Muscle layer of duodenum (tissue), 2 donors: ENCODE data around the gene FCN3.

Experiments used
- H3K27ac ChIP-seq: one replicate; pipeline ENCODE4 v1.7.0; 2013; ENCODE audit warnings: mild to moderate bottlenecking, low read length
- H3K27me3 ChIP-seq: one replicate; pipeline ENCODE4 v1.7.0; 2013; ENCODE audit warnings: low read depth, mild to moderate bottlenecking, control low read depth, low read length
- H3K36me3 ChIP-seq, 2 donors: one replicate each; pipeline ENCODE4 v1.7.0; 2013; ENCODE audit warnings: low read length in 2 of 2, control low read depth in 1 of 2, mild to moderate bottlenecking in 1 of 2; ENCODE audit not compliant: insufficient read depth in 2 of 2, control insufficient read depth in 1 of 2
- H3K4me1 ChIP-seq, 2 donors: one replicate each; pipeline ENCODE4 v1.7.0; 2013; ENCODE audit warnings: low read length in 2 of 2, mild to moderate bottlenecking in 2 of 2, control low read depth in 1 of 2, moderate library complexity in 1 of 2; ENCODE audit not compliant: insufficient read depth in 2 of 2, control insufficient read depth in 1 of 2
- H3K4me3 ChIP-seq, 2 donors: one replicate each; pipeline ENCODE4 v1.7.0; 2013; ENCODE audit warnings: low read length in 2 of 2, low read depth in 1 of 2, mild to moderate bottlenecking in 1 of 2
- H3K9me3 ChIP-seq, 2 donors: one replicate each; pipeline ENCODE4 v1.7.0; 2013; ENCODE audit warnings: low read length in 2 of 2, control low read depth in 1 of 2, mild to moderate bottlenecking in 1 of 2; ENCODE audit not compliant: control insufficient read depth in 1 of 2
- donor health status: healthy.

Gene FCN3

DNA sequence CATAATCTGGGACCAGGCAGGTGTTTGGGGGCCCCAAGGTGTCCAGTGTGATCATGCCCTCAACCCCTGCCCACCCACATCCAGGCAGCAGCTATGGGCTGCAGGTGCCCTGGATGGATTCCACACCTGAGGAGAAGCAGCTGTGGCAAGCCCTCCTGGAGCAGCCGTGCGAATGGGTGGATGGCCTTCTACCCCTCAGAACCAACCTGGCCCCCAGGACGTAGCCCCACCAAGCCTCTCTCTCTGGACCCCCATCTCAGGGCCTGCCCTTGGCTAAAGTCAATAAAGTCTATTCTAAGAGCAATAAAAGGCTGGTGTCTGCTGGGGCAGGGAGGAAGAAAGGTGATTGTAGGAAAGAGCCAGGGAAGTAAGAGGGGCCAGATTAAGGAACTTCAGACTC, 21.0 kb downstream of the FCN3 start:
- H3K36me3 ChIP-seq, result peaks cover 12 to 47% of the 10 kb centered on the region in 2 donors
- no peak overlapping the region for H3K27ac ChIP-seq
- peaks cover 2% of the 10 kb centered on the region for H3K27me3 ChIP-seq
- no peaks in the 10 kb centered on the region for H3K9me3 ChIP-seq
- peaks cover 2 to 33% of the 10 kb centered on the region in 2 donors for H3K4me1 ChIP-seq
- H3K4me3 ChIP-seq, result no peak overlapping the region

DNA sequence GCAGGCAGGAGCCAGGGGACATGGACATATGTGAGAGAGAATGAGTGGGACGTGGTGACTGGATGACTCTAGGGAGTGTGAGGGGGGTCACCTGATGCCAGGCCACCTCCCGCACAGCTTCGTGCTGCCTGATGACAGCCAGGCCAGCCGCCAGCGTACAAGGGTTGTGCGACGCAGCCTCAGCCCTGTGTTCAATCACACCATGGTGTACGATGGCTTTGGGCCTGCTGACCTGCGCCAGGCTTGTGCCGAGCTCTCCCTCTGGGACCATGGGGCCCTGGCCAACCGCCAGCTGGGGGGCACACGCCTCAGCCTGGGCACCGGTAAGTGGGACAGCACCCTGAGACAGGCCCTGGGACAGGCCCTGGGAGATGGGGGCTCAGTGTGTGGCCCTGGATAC, 21.5 kb downstream of the FCN3 start:
- H3K9me3 ChIP-seq, result no peaks in the 10 kb centered on the region
- no peak overlapping the region for H3K27ac ChIP-seq
- H3K27me3 ChIP-seq, result peaks cover 2% of the 10 kb centered on the region
- peaks cover 12 to 42% of the 10 kb centered on the region in 2 donors for H3K36me3 ChIP-seq
- peaks cover 2 to 33% of the 10 kb centered on the region in 2 donors for H3K4me1 ChIP-seq
- no peak overlapping the region for H3K4me3 ChIP-seq

DNA sequence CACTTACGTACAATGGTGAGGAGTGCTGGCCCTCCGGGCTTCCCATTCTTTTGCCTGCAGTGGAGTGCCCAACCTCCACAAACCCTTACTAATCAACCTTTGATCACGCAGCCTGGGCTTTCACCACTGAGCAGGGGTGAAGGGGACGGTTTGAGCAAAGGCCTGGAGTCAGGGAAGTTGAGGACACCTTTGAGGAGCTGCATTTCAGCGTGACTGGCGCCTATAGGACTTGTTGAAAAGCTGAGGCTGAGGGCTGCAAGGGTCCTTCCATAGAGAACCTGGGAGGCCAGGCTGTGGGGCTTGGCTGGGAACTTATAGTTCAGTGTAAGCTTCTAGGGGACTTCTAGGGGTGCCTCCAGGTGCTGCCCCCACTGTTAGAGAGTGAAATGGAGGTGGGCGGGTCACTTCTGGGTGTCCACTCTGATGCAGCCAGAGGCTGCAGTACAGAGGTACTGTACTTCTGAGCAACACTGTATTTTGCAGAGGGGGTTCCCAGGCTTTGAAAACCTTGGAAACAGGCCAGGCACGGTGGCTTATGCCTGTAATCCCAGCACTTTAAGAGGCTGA, 23.0 kb downstream of the FCN3 start:
- Histone ChIP-seq H3K27ac (no peak overlapping the region), H3K4me1 (peaks cover 2 to 23% of the 10 kb centered on the region in 2 donors), H3K4me3 (no peak overlapping the region), H3K27me3 (peaks cover 2% of the 10 kb centered on the region), H3K9me3 (no peaks in the 10 kb centered on the region), H3K36me3 (peaks cover 12 to 29% of the 10 kb centered on the region in 2 donors)

DNA sequence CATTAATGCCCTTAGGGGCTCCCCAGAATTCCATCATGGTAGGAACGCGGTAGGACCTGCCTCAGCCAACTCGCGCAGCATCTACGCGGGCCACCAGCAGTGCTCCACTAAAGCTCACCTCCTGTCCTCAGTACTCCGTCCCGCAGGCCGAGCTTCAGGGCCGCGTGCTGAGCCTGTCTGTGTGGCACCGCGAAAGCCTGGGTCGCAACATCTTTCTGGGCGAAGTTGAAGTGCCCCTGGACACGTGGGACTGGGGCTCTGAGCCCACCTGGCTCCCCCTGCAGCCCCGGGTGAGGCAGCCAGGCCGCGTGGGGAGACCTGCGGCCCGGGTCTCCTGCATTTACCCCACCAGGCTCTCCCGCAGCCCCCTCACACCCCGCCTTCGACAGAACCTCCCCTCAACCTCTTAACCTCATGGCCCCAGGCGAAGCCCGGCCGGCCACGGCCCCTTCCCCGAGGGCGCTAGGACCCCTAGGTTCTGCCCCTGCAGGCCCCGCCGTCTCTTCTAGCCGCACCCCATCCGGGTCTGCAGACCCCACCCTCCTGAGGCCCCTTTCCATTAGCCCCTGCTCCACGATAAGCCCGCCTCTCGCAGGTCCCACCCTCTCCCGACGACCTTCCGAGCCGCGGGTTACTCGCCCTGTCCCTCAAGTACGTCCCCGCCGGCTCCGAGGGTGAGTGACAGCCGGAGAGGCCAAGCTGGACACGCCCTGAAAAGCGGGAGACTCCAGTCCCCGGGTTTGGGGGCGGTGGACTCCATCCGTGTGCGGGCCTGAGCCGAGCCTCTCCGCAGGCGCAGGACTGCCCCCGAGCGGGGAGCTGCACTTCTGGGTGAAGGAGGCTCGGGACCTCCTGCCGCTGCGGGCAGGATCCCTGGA, 23.7 kb downstream of the FCN3 start:
- H3K27me3 ChIP-seq, result peaks cover 2% of the 10 kb centered on the region
- H3K36me3 ChIP-seq, result peaks cover 8 to 22% of the 10 kb centered on the region in 2 donors
- H3K4me3 ChIP-seq, result peak overlapping the region in 1 of 2 donors; percentile 66
- no peaks in the 10 kb centered on the region for H3K9me3 ChIP-seq
- peaks cover 2 to 23% of the 10 kb centered on the region in 2 donors for H3K4me1 ChIP-seq
- no peak overlapping the region for H3K27ac ChIP-seq

DNA sequence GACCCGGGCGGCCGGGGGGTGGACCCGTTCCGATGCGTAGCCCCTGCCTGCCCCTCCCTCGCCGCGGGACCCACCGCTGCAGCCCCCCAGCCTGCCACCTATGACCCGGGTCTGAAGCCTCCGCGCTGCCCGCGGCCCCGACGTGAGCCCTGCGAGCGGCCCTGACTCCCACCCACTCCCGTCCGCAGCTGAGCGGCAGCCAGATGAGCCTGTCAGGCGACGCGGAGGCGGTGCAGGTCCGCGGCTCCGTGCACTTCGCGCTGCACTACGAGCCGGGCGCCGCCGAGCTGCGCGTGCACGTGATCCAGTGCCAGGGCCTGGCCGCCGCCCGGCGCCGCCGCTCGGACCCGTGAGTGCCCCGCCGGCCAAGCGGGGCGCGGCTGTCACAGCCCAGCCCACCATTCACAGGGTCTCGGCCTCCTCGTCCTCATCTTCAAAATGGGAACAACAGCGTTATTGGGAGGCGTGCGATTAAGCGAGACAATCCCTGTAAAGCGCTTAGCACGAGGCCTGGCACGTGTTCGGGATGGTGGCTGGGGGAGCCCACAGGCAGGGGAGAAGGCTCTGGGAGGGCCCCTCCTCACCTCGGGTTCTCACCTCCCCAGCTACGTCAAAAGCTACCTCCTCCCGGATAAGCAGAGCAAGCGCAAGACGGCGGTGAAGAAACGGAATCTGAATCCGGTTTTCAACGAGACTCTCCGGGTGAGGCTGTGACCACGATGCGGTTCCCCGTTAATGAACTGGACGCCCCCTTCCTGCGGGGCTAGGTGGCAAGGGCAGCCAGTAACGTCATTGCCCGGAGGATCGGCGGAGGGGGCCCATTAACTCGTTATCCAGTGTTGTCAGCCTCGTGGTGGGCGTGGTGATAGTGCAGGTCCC, 24.6 kb downstream of the FCN3 start:
- peaks cover 0 to 13% of the 10 kb centered on the region in 2 donors for H3K36me3 ChIP-seq
- peak overlapping the region; percentile 7 to 66 for H3K4me3 ChIP-seq
- H3K9me3 ChIP-seq, result no peaks in the 10 kb centered on the region
- H3K27ac ChIP-seq, result no peak overlapping the region
- peaks cover 2 to 23% of the 10 kb centered on the region in 2 donors for H3K4me1 ChIP-seq
- H3K27me3 ChIP-seq, result peaks cover 2% of the 10 kb centered on the region

DNA sequence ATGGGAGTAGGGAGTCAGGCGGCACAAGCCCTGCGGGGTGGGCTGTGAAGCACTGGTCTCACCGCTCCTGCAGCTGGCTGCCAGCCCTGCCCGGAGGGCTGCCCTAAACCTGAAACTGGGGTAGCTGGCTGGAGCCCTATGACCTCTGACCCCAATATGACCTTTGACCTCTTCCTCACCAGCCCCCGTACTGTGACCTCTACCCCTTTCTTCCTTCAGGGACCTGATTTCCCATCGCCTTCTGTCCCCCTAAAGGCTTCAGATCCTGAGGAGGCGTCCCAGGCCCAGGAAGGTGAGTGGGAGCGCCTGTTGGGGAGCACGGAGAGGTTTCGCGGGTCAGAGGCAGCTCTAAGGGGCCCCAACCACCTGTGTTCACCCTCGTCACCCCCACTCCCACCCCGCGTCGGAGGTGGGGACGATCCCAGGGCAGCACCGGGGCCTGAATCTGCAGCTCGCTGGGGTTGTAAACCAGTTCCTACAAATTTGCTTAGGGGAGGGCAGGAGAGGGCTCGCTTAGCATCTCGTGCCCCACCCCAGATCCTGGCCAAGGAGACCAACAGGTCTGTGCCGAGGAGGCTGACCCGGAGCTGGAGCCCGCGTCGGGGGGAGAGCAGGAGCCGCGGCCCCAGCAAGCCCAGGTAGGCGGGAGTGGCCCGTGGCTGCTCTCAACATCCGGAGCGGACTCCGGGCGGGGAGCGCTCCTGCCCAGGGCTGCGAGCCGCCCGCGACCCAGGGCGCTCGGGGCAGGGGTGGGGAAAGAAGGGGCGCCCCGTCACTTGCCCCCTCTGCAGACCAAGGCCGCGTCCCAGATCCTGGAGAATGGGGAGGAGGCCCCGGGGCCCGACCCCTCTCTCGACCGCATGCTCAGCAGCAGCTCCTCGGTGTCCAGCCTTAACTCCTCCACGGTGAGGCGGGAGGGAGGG, 25.5 kb downstream of the FCN3 start:
- H3K9me3 ChIP-seq, result no peaks in the 10 kb centered on the region
- no peak overlapping the region for H3K27ac ChIP-seq
- peaks cover 2% of the 10 kb centered on the region for H3K27me3 ChIP-seq
- H3K36me3 ChIP-seq, result peaks cover 0 to 12% of the 10 kb centered on the region in 2 donors
- peaks cover 2 to 23% of the 10 kb centered on the region in 2 donors for H3K4me1 ChIP-seq
- H3K4me3 ChIP-seq, result peak overlapping the region; percentile 11 to 66

DNA sequence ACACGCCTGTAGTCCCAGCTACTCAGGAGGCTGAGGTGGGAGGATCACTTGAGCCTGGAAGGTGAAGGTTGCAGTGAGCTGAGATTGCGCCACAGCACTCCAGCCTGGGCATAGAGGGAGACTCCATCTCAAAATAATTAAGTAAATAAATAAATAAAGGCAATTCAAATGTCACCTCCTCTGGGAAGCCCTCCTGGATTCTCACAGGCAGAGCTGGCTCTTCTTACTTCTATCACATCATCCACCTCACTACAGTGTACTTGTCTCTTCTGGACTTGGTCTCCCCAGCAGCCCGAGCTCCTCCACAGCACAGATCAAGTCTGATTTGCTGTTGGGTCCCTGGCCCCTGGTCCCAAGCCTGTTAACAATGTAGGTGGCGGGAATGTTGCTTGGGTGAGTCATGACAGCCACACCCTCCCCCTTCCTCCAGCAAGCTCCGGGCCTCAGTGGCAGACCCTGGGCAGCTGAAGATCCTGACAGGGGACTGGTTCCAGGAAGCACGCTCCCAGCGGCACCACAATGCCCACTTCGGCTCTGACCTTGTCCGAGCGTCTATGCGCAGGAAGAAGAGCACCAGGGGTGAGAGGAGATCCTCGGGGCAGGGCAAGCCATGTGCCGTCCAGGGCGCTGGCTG, 27.5 kb downstream of the FCN3 start:
- Histone ChIP-seq H3K4me1 (peaks cover 2 to 23% of the 10 kb centered on the region in 2 donors), H3K27ac (no peak overlapping the region), H3K4me3 (no peak overlapping the region), H3K36me3 (no peaks in the 10 kb centered on the region), H3K27me3 (peaks cover 2% of the 10 kb centered on the region), H3K9me3 (no peaks in the 10 kb centered on the region)

DNA sequence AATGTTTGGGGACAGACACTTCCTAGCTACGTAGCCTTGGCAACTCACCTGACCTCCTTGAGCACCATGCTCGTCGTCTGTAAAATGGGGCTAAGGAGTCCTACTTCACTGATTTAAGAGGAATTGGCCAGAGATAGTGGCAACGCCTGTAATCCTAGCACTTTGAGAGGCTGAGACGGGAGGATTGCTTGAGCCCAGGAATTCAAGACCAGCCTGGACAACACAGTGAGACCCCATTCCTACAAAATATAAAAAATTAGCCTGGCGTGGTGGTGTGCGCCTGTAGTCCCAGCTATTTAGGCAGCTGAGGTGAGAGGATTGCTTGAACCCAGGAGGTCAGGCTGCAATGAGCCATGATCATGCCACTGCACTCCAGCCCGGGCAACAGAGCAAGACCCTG, 28.3 kb downstream of the FCN3 start:
- H3K36me3 ChIP-seq, result no peaks in the 10 kb centered on the region
- no peak overlapping the region for H3K27ac ChIP-seq
- H3K9me3 ChIP-seq, result no peaks in the 10 kb centered on the region
- peaks cover 2% of the 10 kb centered on the region for H3K27me3 ChIP-seq
- no peak overlapping the region for H3K4me3 ChIP-seq
- H3K4me1 ChIP-seq, result peaks cover 2 to 23% of the 10 kb centered on the region in 2 donors

DNA sequence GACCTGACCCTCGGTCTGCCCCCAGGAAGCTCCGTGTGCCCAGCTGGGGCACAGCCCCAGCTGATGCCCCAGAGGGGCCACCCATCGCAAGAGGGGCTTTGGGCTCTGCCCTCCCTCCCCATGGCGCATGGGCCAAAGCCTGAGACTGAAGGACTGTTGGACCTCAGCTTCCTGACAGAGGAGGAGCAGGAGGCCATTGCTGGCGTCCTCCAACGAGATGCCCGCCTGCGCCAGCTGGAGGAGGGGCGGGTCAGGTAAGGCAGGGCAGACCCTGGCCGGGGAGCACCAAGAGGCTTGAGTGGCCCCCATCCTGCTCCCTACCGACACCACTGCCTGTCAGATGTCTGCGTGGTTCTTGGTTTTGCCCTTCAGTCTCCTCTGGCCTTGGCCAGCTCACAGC, 29.4 kb downstream of the FCN3 start:
- Histone ChIP-seq H3K27ac (no peak overlapping the region), H3K4me1 (peaks cover 2 to 13% of the 10 kb centered on the region in 2 donors), H3K27me3 (no peaks in the 10 kb centered on the region), H3K36me3 (no peaks in the 10 kb centered on the region), H3K4me3 (no peak overlapping the region), H3K9me3 (no peaks in the 10 kb centered on the region)

DNA sequence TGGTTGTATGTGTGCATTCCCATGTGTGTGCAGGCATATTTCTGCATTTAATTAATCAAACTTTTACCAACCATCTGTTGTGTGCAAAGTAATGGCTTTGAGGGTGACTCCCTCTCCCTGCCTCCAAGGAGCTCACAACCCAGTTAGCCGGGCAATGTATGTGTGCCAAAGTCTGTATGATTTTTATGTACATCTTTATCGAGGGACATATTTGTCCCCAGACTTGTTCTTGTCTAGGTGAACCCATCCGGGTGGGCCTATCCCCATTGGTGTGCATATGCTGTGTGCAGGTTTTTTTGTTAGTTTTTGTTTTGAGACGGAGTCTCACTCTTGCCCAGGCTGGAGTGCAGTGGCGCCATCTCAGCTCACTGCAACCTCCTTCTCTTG, 31.0 kb downstream of the FCN3 start:
- no peak overlapping the region for H3K4me3 ChIP-seq

More for the DNA sequence above, 31.0 kb downstream of the FCN3 start:
- no peaks in the 10 kb centered on the region for H3K27me3 ChIP-seq
- peaks cover 0 to 2% of the 10 kb centered on the region in 2 donors for H3K36me3 ChIP-seq
- no peak overlapping the region for H3K27ac ChIP-seq
- no peaks in the 10 kb centered on the region for H3K4me1 ChIP-seq
- no peaks in the 10 kb centered on the region for H3K9me3 ChIP-seq
